Stomach (tissue), 9 donors: ENCODE data around the gene TOP3B. TPM values are rescaled to one million over a fixed set of nuclear protein-coding genes. Genes with fewer than 3 reads are reported as not detected.

Experiments
- DNase-seq, 2 donors: peaks; one replicate each; pipeline versions ENCODE4 v3.0.0 to v3.0.0-alpha.2; 2013 to 2019
- H3K27ac ChIP-seq, 5 donors: fragments of 200-600 bp in 4 of 5; sonication (generic) in 4 of 5; one replicate each; pipeline ENCODE4 v1.5.1; 2013 to 2019; ENCODE audit warnings: mild to moderate bottlenecking in 1 of 5, moderate library complexity in 1 of 5
- H3K27me3 ChIP-seq, 3 donors: fragments of 200-600 bp; sonication (generic); one replicate each; pipeline ENCODE4 v1.5.1; 2017 to 2019; ENCODE audit warnings: mixed run types in 1 of 3
- H3K36me3 ChIP-seq, 4 donors: fragments of 200-600 bp; sonication (generic); 1 replicate in 3 of 4; 2 replicates in 1 of 4; pipeline ENCODE4 v1.5.1; 2016 to 2019
- H3K4me1 ChIP-seq, 4 donors: fragments of 200-600 bp; sonication (generic); one replicate each; pipeline ENCODE4 v1.5.1; 2016 to 2019
- H3K4me3 ChIP-seq, 4 donors: fragments of 200-600 bp; sonication (generic) in 3 of 4; one replicate each; pipeline ENCODE4 v1.5.1; 2016 to 2019; ENCODE audit warnings: mild to moderate bottlenecking in 1 of 4
- H3K9me3 ChIP-seq, 4 donors: fragments of 200-600 bp; sonication (generic); one replicate each; pipeline ENCODE4 v1.5.1; 2016 to 2019
- CTCF ChIP-seq, 7 experiments: fragments of 450-650 bp in 4 of 7; fragments of 200-600 bp in 3 of 7; sonication (generic) in 3 of 7; IDR thresholded peaks; one replicate each; pipeline ENCODE4 v1.5.1; 2016 to 2019; ENCODE audit warnings: antibody characterized with exemption in 7 of 7, control low read depth in 2 of 7, mild to moderate bottlenecking in 1 of 7
- EP300 ChIP-seq: sonication (generic); formaldehyde crosslinking; IDR thresholded peaks from one replicate; pipeline ENCODE4 v1.6.1; 2017; ENCODE audit warnings: antibody characterized with exemption
- POLR2A ChIP-seq, 4 donors: fragments of 450-650 bp; IDR thresholded peaks; one replicate each; pipeline ENCODE4 v1.6.1; 2016; ENCODE audit warnings: antibody characterized with exemption in 4 of 4, control low read depth in 2 of 4, mild to moderate bottlenecking in 1 of 4, moderate library complexity in 1 of 4
- POLR2AphosphoS5 ChIP-seq, 3 donors: sonication (generic); formaldehyde crosslinking; IDR thresholded peaks; one replicate each; pipeline ENCODE4 v1.6.1; 2016; ENCODE audit warnings: antibody characterized with exemption in 3 of 3
- WGBS, 5 donors: extraction: QIAGEN DNeasy Blood & Tissue Kit in 3 of 5; methylation state at CpG; one replicate each; pipeline versions ENCODE4 v1.1.5 to v1.1.7; 2013 to 2018; 5-methylcytosine and 5-hydroxymethylcytosine counted together
- intact Hi-C: fragments of 100-400 bp; cut with DNase I; formaldehyde crosslinking; loops from one replicate; pipeline ENCODE4 v1.15.1; 2023; ENCODE audit warnings: low total_unique reads
- polyA plus RNA-seq, 3 donors: library from polyadenylated mRNA; stranded (reverse); fragments of 200-250 nt; gene quantifications; one replicate each; pipeline ENCODE4 v1.2.3, GENCODE V29; 2013
- total RNA-seq, 5 donors: library from RNA; depleted of rRNA; stranded (reverse); fragments of >200 nt; gene quantifications; one replicate each; pipeline versions ENCODE4 v1.1.0 to v1.2.3, GENCODE V29; 2014 to 2016
- donor health status: healthy with polysubstance abuse.
- donor health status: Bipolar disorder and iron deficiency.
- donor health status: healthy.

The TOP3B gene
- total and polyA plus RNA-seq, 8 donors, result 3.8 to 509 (median 25.6) TPM

- intact Hi-C loops, result no loop called here
- DNase-seq, result peak; percentile 63 to 69
- peak overlapping the region; percentile 60 to 83 (median 78) for H3K27ac ChIP-seq
- peaks cover 46 to 95% (median 94%) of the 10 kb centered on the region in 4 donors for H3K36me3 ChIP-seq
- TF ChIP-seq CTCF (IDR thresholded peaks at IDR 0.05) (no peak), POLR2AphosphoS5 (IDR thresholded peaks at IDR 0.05) (peak in 2 of 3 donors; percentile 50 to 80), POLR2A (IDR thresholded peaks at IDR 0.05) (no peak), EP300 (no peak)
- no peaks in the 10 kb centered on the region for H3K27me3 ChIP-seq
- H3K9me3 ChIP-seq, result no peaks in the 10 kb centered on the region
- H3K4me3 ChIP-seq, result no peak overlapping the region
- H3K4me1 ChIP-seq, result peaks cover 3 to 17% (median 6%) of the 10 kb centered on the region in 4 donors
- WGBS, 5 donors, result 81 to 88% (median 84%) methylated on average over 14 to 23 of the region's 23 CpGs
These were observed 20.5 kb downstream of the TOP3B start for GRCh38 chr22:21961886-21962654.

- intact Hi-C loops, result no loop called here
- TF ChIP-seq EP300, result no peak
- no peak for TF ChIP-seq POLR2AphosphoS5 (IDR thresholded peaks at IDR 0.05)
- no peak for TF ChIP-seq POLR2A (IDR thresholded peaks at IDR 0.05)
- TF ChIP-seq CTCF (IDR thresholded peaks at IDR 0.05), result no peak
- H3K9me3 ChIP-seq, result no peaks in the 10 kb centered on the region
- DNase-seq, result no peak
- no peak overlapping the region for H3K4me3 ChIP-seq
- H3K27ac ChIP-seq, result peak overlapping the region; percentile 60 to 83 (median 78)
- H3K4me1 ChIP-seq, result peaks cover 3 to 17% (median 6%) of the 10 kb centered on the region in 4 donors
- WGBS, 5 donors, result 82 to 92% (median 87%) methylated on average over 10 to 18 of the region's 18 CpGs
- H3K27me3 ChIP-seq, result no peaks in the 10 kb centered on the region
- peaks cover 38 to 87% (median 86%) of the 10 kb centered on the region in 4 donors for H3K36me3 ChIP-seq
These were observed 21.3 kb downstream of the TOP3B start for GRCh38 chr22:21961127-21961867.

GRCh38 chr22:21960200-21961126, 22.1 kb downstream of the TOP3B start:
- peak overlapping the region in 2 of 5 donors; percentile 78 to 83 for H3K27ac ChIP-seq
- DNase-seq, result no peak
- TF ChIP-seq POLR2A (IDR thresholded peaks at IDR 0.05) (no peak), CTCF (IDR thresholded peaks at IDR 0.05) (no peak), POLR2AphosphoS5 (IDR thresholded peaks at IDR 0.05) (no peak), EP300 (no peak)
- WGBS, 5 donors, result 85 to 92% (median 91%) methylated on average over 14 to 24 of the region's 24 CpGs
- intact Hi-C loops, result no loop called here
- H3K27me3 ChIP-seq, result no peaks in the 10 kb centered on the region
- H3K4me1 ChIP-seq, result peaks cover 3 to 17% (median 6%) of the 10 kb centered on the region in 4 donors
- no peaks in the 10 kb centered on the region for H3K9me3 ChIP-seq
- peaks cover 35 to 79% (median 78%) of the 10 kb centered on the region in 4 donors for H3K36me3 ChIP-seq
- no peak overlapping the region for H3K4me3 ChIP-seq
